SK-N-SH (cell line): ENCODE measurements around the gene SPRED1. TPM values are rescaled to one million over a fixed set of nuclear protein-coding genes. Genes with fewer than 3 reads are reported as not detected.

Experiments
- CTCF ChIA-PET: fragments of 300-600, 350-600 bp; formaldehyde crosslinking; extraction: SDS; loops from one replicate; lab custom pipeline; 2021; lab: Yijun Ruan, JAX
- POLR2A ChIA-PET: fragments of 350-600 bp; sonication (Branson Sonifier 250); formaldehyde crosslinking; extraction: SDS; loops from one replicate; lab custom pipeline; 2020; ENCODE audit warnings: antibody characterized with exemption, inconsistent platforms; lab: Yijun Ruan, JAX
- DNase-seq: peaks from one replicate; pipeline ENCODE4 v3.0.0; 2012
- H2AFZ ChIP-seq: fragments of 200-600 bp; sonication (generic); 2 replicates; pipeline ENCODE4 v1.8.1; 2016; ENCODE audit warnings: antibody characterized with exemption, mild to moderate bottlenecking, low read depth
- H3F3A ChIP-seq: fragments of 200-600 bp; sonication (generic); replicated peaks from 2 replicates; pipeline ENCODE3; 2016; ENCODE audit warnings: antibody characterized with exemption, mild to moderate bottlenecking; ENCODE audit not compliant: insufficient read depth
- H3K27ac ChIP-seq, 2 experiments: fragments of 200-500 bp in 1 of 2; fragments of 200-600 bp in 1 of 2; sonication (Bioruptor generic) in 1 of 2; sonication (generic), shearing (Covaris generic) in 1 of 2; 2 replicates each; pipeline versions ENCODE4 v1.5.1 to v1.6.1; 2014 to 2016; ENCODE audit warnings: low read depth in 2 of 2, inconsistent platforms in 1 of 2, low read length in 1 of 2, mild to moderate bottlenecking in 1 of 2, mixed read lengths in 1 of 2
- H3K27me3 ChIP-seq: fragments of 200-600 bp; sonication (generic), shearing (Covaris generic); 2 replicates; pipeline ENCODE4 v1.6.1; 2016; ENCODE audit warnings: mixed run types; ENCODE audit not compliant: insufficient read depth
- H3K36me3 ChIP-seq, 2 experiments: fragments of 200-500 bp in 1 of 2; fragments of 200-600 bp in 1 of 2; sonication (Bioruptor generic) in 1 of 2; sonication (generic) in 1 of 2; replicated peaks in 1 of 2; 2 replicates each; pipeline versions ENCODE3 to v1.5.1; 2014 to 2016; ENCODE audit warnings: low read length in 1 of 2, mild to moderate bottlenecking in 1 of 2; ENCODE audit not compliant: insufficient read depth in 2 of 2, control insufficient read depth in 1 of 2
- H3K4me1 ChIP-seq, 2 experiments: fragments of 200-500 bp in 1 of 2; fragments of 200-600 bp in 1 of 2; sonication (Bioruptor generic) in 1 of 2; sonication (generic), shearing (Covaris generic) in 1 of 2; 2 replicates each; pipeline versions ENCODE4 v1.5.1 to v1.6.1; 2014 to 2016; ENCODE audit warnings: low read depth in 1 of 2, low read length in 1 of 2, mixed run types in 1 of 2; ENCODE audit not compliant: insufficient read depth in 2 of 2, control insufficient read depth in 1 of 2
- H3K4me2 ChIP-seq: fragments of 200-600 bp; sonication (generic), shearing (Covaris generic); 2 replicates; pipeline ENCODE4 v1.6.1; 2017; ENCODE audit warnings: mixed run types
- H3K4me3 ChIP-seq, 2 experiments: fragments of 200-500 bp in 1 of 2; fragments of 200-600 bp in 1 of 2; sonication (Bioruptor generic) in 1 of 2; sonication (generic), shearing (Covaris generic) in 1 of 2; 2 replicates each; pipeline versions ENCODE4 v1.5.1 to v1.8.1; 2014 to 2016; ENCODE audit warnings: low read depth in 2 of 2, inconsistent platforms in 1 of 2, low read length in 1 of 2, mild to moderate bottlenecking in 1 of 2, mixed read lengths in 1 of 2, moderate library complexity in 1 of 2
- H3K79me2 ChIP-seq: fragments of 200-600 bp; sonication (generic); 2 replicates; pipeline ENCODE4 v1.8.1; 2017; ENCODE audit warnings: mild to moderate bottlenecking; ENCODE audit not compliant: insufficient read depth
- H3K9ac ChIP-seq: fragments of 200-600 bp; sonication (generic); 2 replicates; pipeline ENCODE4 v1.6.1; 2017; ENCODE audit warnings: mixed run types
- H3K9me2 ChIP-seq: fragments of 200-600 bp; sonication (generic); 2 replicates; pipeline ENCODE4 v1.6.1; 2017; ENCODE audit warnings: mixed run types
- H3K9me3 ChIP-seq: fragments of 200-600 bp; sonication (generic); 2 replicates; pipeline ENCODE4 v1.6.1; 2017; ENCODE audit warnings: mixed run types, mild to moderate bottlenecking, moderate library complexity
- H4K20me1 ChIP-seq: fragments of 200-600 bp; sonication (generic); 2 replicates; pipeline ENCODE4 v1.6.1; 2017; ENCODE audit warnings: mild to moderate bottlenecking, mixed run types; ENCODE audit not compliant: insufficient read depth
- CHD2 ChIP-seq: fragments of 150-350 bp; IDR thresholded peaks from 2 replicates; pipeline ENCODE4 v1.6.1; 2018; ENCODE audit warnings: low read length; ENCODE audit not compliant: partially characterized antibody
- CTCF ChIP-seq: fragments of 200-600 bp; sonication (generic); IDR thresholded peaks from 2 replicates; pipeline ENCODE4 v1.6.1; 2017; ENCODE audit warnings: antibody characterized with exemption, mild to moderate bottlenecking, moderate library complexity
- ELF1 ChIP-seq: IDR thresholded peaks from 2 replicates; pipeline ENCODE4 v1.4.0; 2012
- EP300 ChIP-seq, 2 experiments: IDR thresholded peaks; 2 replicates each; pipeline versions ENCODE4 v1.4.0 to v1.6.1; 2012; ENCODE audit warnings: borderline replicate concordance in 1 of 2, low read depth in 1 of 2, low read length in 1 of 2
- EZH2phosphoT487 ChIP-seq: fragments of 200-600 bp; sonication (generic); IDR thresholded peaks from 2 replicates; pipeline ENCODE4 v1.6.1; 2017; ENCODE audit warnings: low read depth, mixed run types, mild to moderate bottlenecking, antibody characterized with exemption, moderate library complexity, borderline replicate concordance
- GATA2 ChIP-seq: sonication (generic); formaldehyde crosslinking; IDR thresholded peaks from 2 replicates; pipeline ENCODE4 v1.5.0; 2020; ENCODE audit warnings: mild to moderate bottlenecking, missing genetic modification reagents
- IRF3 ChIP-seq: fragments of 150-350 bp; IDR thresholded peaks from 2 replicates; pipeline ENCODE4 v1.6.1; 2016; ENCODE audit warnings: mild to moderate bottlenecking, low read depth, low read length
- JUND ChIP-seq: IDR thresholded peaks from 2 replicates; pipeline ENCODE4 v1.4.0; 2012
- MAX ChIP-seq: IDR thresholded peaks from 2 replicates; pipeline ENCODE4 v1.4.0; 2012; ENCODE audit warnings: low read depth
- MXI1 ChIP-seq: IDR thresholded peaks from 2 replicates; pipeline ENCODE4 v1.6.1; 2012; ENCODE audit warnings: mild to moderate bottlenecking, low read depth, low read length, improper control_type of control experiment
- NFIC ChIP-seq: IDR thresholded peaks from 2 replicates; pipeline ENCODE4 v1.4.0; 2012; ENCODE audit warnings: borderline replicate concordance
- NRF1 ChIP-seq: IDR thresholded peaks from 2 replicates; pipeline ENCODE4 v1.6.1; 2012; ENCODE audit warnings: low read depth, mild to moderate bottlenecking, low read length
- RAD21 ChIP-seq: IDR thresholded peaks from 2 replicates; pipeline ENCODE4 v1.6.1; 2012; ENCODE audit warnings: mild to moderate bottlenecking, low read length
- RFX5 ChIP-seq: IDR thresholded peaks from 2 replicates; pipeline ENCODE4 v1.6.1; 2012; ENCODE audit warnings: mild to moderate bottlenecking, improper control_type of control experiment, low read length
- RXRA ChIP-seq: IDR thresholded peaks from 2 replicates; pipeline ENCODE4 v1.4.0; 2012; ENCODE audit warnings: low read depth, mild to moderate bottlenecking, borderline replicate concordance
- SIN3A ChIP-seq: IDR thresholded peaks from 2 replicates; pipeline ENCODE4 v1.6.1; 2012; ENCODE audit warnings: low read depth, mild to moderate bottlenecking, low read length, moderate library complexity, borderline replicate concordance
- TAF1 ChIP-seq: IDR thresholded peaks from 2 replicates; pipeline ENCODE4 v1.6.1; 2012; ENCODE audit warnings: low read depth, mild to moderate bottlenecking, low read length, moderate library complexity, borderline replicate concordance
- USF1 ChIP-seq: IDR thresholded peaks from 2 replicates; pipeline ENCODE4 v1.4.0; 2012; ENCODE audit warnings: low read depth, borderline replicate concordance
- YY1 ChIP-seq: IDR thresholded peaks from 2 replicates; pipeline ENCODE4 v1.4.0; 2012; ENCODE audit warnings: low read depth, mild to moderate bottlenecking
- ZBTB33 ChIP-seq: IDR thresholded peaks from 2 replicates; pipeline ENCODE4 v1.4.0; 2012; ENCODE audit warnings: low read depth, borderline replicate concordance
- WGBS: methylation state at CpG from one replicate; pipeline ENCODE4 v1.1.6; 2017; ENCODE audit warnings: low lambda C conversion rate; 5-methylcytosine and 5-hydroxymethylcytosine counted together
- polyA plus RNA-seq, 3 experiments: library from polyadenylated mRNA; depleted of rRNA; stranded (reverse); fragments of >200 nt; gene quantifications; 2 replicates each; pipeline ENCODE4 v1.2.3, GENCODE V29; 2012

SPRED1 gene
- polyA plus RNA-seq, 1 of the 3 experiments (the other 2 are of a cell fraction) = 4.4 TPM

GRCh38 chr15:38257676-38258075 is 5.0 kb downstream of the SPRED1 start:
- peaks cover 0 to 6% of the 10 kb centered on the region in 2 experiments for H3K36me3 ChIP-seq
- no peaks in the 10 kb centered on the region for H3K9me3 ChIP-seq
- no peak overlapping the region for H2AFZ ChIP-seq
- TF ChIP-seq SIN3A (no peak), TAF1 (no peak), JUND (no peak), GATA2 (CRISPR knock-in tag) (no peak), ELF1 (no peak), YY1 (no peak), EZH2phosphoT487 (no peak), RXRA (no peak), RAD21 (no peak), IRF3 (no peak), USF1 (no peak), MXI1 (no peak), NFIC (no peak), NRF1 (no peak), ZBTB33 (no peak)
- peak overlapping the region in 1 of 2 experiments; percentile 16; a peak in 1 of 4 replicates for H3K27ac ChIP-seq
- H3K4me1 ChIP-seq = peaks cover 20 to 25% of the 10 kb centered on the region in 2 experiments; a peak in 2 of 4 replicates
- ChIA-PET POLR2A (no interaction called here), CTCF (interaction anchor here (1.2 kb wide), 1 partner anchor 185 kb away, joined by 3 read pairs; no protein-coding TSS in a partner anchor)
- H3K4me2 ChIP-seq = peak overlapping the region; percentile 74
- no peak for DNase-seq
- 37% methylated on average over 2 of the region's 2 CpGs for WGBS
- H3K4me3 ChIP-seq = peak overlapping the region in 1 of 2 experiments; percentile 3; a peak in 1 of 4 replicates
- H3K27me3 ChIP-seq = no peaks in the 10 kb centered on the region
- peaks cover 91% of the 10 kb centered on the region for H4K20me1 ChIP-seq
- peaks cover 29% of the 10 kb centered on the region for H3F3A ChIP-seq
- H3K9me2 ChIP-seq = no peaks in the 10 kb centered on the region
- peak overlapping the region; percentile 15; the same call in 1 of the 2 replicates for H3K9ac ChIP-seq
- H3K79me2 ChIP-seq = peaks cover 100% of the 10 kb centered on the region

GRCh38 chr15:38259134-38259533 is 6.5 kb downstream of the SPRED1 start:
- Histone ChIP-seq H3K27ac (no peak overlapping the region), H4K20me1 (peaks cover 100% of the 10 kb centered on the region), H3K9ac (no peak overlapping the region), H3K27me3 (no peaks in the 10 kb centered on the region), H2AFZ (no peak overlapping the region), H3K4me1 (peaks cover 20 to 25% of the 10 kb centered on the region in 2 experiments; a peak in 2 of 4 replicates), H3K4me2 (no peak overlapping the region), H3F3A (peaks cover 27% of the 10 kb centered on the region), H3K9me2 (no peaks in the 10 kb centered on the region), H3K36me3 (peaks cover 0 to 6% of the 10 kb centered on the region in 2 experiments), H3K9me3 (no peaks in the 10 kb centered on the region), H3K79me2 (peaks cover 100% of the 10 kb centered on the region), H3K4me3 (no peak overlapping the region)
- POLR2A ChIA-PET = no interaction called here
- DNase-seq = no peak
- WGBS = 93% methylated on average over 2 of the region's 2 CpGs
- CTCF ChIA-PET = no interaction called here
- no peak for TF ChIP-seq RFX5
- TF ChIP-seq CTCF = no peak
- no peak for TF ChIP-seq MAX
- no peak for TF ChIP-seq EP300 (IDR thresholded peaks at IDR 0.05; ENCODE audit: borderline replicate concordance in 1 of 2, low read depth in 1 of 2, low read length in 1 of 2)
- TF ChIP-seq EZH2phosphoT487 = no peak
- no peak for TF ChIP-seq CHD2
